Measurements from ENCODE around the gene ALDH1A2. TPM values are rescaled to one million over a fixed set of nuclear protein-coding genes. Genes with fewer than 3 reads are reported as not detected.

The ALDH1A2 gene
- total RNA-seq, 2 donors from 2014 or later: 4.3 to 37.5 TPM

DNA sequence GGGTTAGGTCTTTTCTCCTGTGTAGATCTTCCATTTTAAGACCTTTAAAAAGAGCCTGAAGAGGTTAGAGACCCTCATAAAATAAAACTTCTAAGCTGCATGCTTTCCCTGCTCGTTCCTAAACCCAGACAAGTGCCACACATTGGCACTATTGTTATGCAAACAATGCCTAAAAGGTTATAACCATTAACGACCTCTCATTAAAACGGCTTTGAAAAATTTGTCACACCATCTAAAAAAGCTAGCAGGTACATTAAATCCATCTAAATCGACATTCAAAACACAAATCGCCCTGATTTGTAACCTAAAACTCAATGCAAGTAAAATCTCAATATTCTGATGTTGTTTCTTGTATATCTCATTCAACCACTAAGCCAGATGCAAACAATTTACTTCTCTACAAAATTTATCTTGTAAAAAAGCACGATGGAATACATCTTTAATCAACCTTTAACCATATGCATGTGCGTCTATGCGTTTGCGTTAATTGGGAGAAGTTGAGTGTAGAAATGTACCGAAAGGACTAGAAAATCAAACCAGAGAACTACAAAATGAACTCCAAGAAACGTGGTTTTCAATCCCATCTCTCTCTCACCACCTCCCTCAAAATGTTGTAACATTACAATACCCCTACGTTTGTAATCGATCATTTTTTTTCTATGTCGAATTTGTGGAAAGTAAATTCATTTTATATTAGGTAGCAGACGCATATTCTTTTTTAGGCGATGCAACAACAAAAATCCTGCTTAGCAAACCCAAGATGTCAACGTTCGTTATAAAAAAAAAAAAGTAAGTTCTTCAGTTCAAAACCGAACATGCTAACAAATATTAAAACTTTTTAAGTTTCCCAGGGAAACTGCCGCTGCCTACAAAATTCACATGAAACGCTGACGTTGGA is 1.2 kb downstream of the ALDH1A2 start:
- Histone ChIP-seq H3K4me1 (ENCODE audit: control insufficient read depth in 1 of 2, low read depth in 2 of 2) (peaks cover 0 to 13% of the 10 kb centered on the region in 2 donors), H3K27me3 (replicated peaks; ENCODE audit: insufficient read depth) (peaks cover 26% of the 10 kb centered on the region), H3K4me3 (peak overlapping the region; percentile 71), H3K27ac (no peak overlapping the region), H3K9me3 (no peaks in the 10 kb centered on the region), H3K36me3 (no peaks in the 10 kb centered on the region)
- TF ChIP-seq, protein P1, sequence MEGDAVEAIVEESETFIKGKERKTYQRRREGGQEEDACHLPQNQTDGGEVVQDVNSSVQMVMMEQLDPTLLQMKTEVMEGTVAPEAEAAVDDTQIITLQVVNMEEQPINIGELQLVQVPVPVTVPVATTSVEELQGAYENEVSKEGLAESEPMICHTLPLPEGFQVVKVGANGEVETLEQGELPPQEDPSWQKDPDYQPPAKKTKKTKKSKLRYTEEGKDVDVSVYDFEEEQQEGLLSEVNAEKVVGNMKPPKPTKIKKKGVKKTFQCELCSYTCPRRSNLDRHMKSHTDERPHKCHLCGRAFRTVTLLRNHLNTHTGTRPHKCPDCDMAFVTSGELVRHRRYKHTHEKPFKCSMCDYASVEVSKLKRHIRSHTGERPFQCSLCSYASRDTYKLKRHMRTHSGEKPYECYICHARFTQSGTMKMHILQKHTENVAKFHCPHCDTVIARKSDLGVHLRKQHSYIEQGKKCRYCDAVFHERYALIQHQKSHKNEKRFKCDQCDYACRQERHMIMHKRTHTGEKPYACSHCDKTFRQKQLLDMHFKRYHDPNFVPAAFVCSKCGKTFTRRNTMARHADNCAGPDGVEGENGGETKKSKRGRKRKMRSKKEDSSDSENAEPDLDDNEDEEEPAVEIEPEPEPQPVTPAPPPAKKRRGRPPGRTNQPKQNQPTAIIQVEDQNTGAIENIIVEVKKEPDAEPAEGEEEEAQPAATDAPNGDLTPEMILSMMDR (IDR thresholded peaks at IDR 0.05): no peak
- ATAC-seq (ENCODE audit: insufficient number of reproducible peaks, low FRiP score, low read depth) (no peak), DNase-seq (ENCODE audit: low spot score) (no peak)

DNA sequence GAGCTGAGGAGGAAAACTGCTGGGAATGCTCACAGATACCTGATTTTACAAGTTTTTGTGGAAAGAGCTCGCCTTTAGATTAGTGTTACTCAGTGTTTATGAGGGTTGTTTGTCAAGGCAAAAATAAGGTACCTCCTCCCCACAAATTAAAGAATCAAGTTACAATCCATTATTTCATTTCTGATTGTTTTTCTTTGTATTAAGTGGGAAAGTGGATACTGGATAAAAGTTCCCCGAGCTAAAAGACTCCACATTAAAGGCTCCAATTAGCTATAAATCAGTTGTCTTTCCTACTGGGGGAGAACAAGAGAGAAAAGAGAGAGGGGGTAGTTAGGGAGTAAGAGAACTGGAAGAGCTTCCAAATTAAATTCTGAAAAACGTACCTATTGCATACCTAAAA is 1.9 kb downstream of the ALDH1A2 start:
- Histone ChIP-seq H3K27ac (no peak overlapping the region), H3K4me1 (ENCODE audit: control insufficient read depth in 1 of 2, low read depth in 2 of 2) (peaks cover 0 to 13% of the 10 kb centered on the region in 2 donors), H3K9me3 (no peaks in the 10 kb centered on the region), H3K4me3 (no peak overlapping the region), H3K36me3 (no peaks in the 10 kb centered on the region), H3K27me3 (replicated peaks; ENCODE audit: insufficient read depth) (peaks cover 26% of the 10 kb centered on the region)
- no peak for ATAC-seq (ENCODE audit: insufficient number of reproducible peaks, low FRiP score, low read depth)
- DNase-seq (ENCODE audit: low spot score): no peak
- TF ChIP-seq, protein P1 (IDR thresholded peaks at IDR 0.05): no peak

DNA sequence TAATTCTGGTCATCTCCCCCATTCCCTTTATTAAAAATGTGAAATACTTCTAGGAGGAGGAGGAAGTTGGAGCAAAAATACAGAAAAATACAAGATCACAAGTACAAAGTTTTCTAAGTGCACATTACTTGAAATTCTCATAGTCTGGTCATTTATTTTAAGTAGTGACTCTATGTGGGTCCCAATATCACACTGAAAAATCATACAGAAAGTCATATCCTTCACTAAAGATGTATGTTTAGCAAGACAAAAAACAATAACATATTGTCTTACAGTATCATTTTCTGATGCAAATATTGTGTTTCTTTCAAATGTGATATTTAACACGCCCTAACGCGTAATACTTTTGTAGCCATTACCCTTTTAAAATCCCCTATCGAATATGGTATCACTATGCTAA is 2.5 kb downstream of the ALDH1A2 start:
- DNase-seq (ENCODE audit: low spot score): no peak
- H3K27me3 ChIP-seq (replicated peaks; ENCODE audit: insufficient read depth): peaks cover 26% of the 10 kb centered on the region
- H3K27ac ChIP-seq: no peak overlapping the region
- no peaks in the 10 kb centered on the region for H3K9me3 ChIP-seq
- ATAC-seq (ENCODE audit: insufficient number of reproducible peaks, low FRiP score, low read depth): no peak
- no peaks in the 10 kb centered on the region for H3K36me3 ChIP-seq
- TF ChIP-seq, protein P1 (IDR thresholded peaks at IDR 0.05): no peak
- H3K4me1 ChIP-seq (ENCODE audit: control insufficient read depth in 1 of 2, low read depth in 2 of 2): peaks cover 0 to 13% of the 10 kb centered on the region in 2 donors
- H3K4me3 ChIP-seq: no peak overlapping the region

DNA sequence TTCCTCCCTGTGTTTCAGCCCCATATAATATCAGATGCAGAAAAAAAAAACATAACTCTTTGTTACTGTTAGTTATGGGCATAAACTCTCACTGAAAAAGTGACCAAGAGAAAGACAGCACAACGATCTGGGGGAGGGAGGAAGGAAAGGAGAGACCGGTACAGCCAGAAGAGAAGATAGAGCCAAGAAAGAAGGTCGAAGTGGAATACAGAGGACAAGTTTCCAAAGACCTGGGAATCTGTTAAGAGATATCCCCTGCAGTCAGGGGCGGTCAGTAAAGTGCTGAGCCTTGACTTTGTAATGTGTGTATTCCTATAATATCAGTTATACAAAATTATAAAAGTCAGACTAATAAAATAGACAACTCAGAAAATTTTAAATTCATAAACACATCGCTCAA is 3.3 kb downstream of the ALDH1A2 start:
- Histone ChIP-seq H3K4me3 (no peak overlapping the region), H3K27me3 (replicated peaks; ENCODE audit: insufficient read depth) (peaks cover 26% of the 10 kb centered on the region), H3K36me3 (no peaks in the 10 kb centered on the region), H3K4me1 (ENCODE audit: control insufficient read depth in 1 of 2, low read depth in 2 of 2) (peaks cover 0 to 13% of the 10 kb centered on the region in 2 donors), H3K27ac (no peak overlapping the region), H3K9me3 (no peaks in the 10 kb centered on the region)
- ATAC-seq (ENCODE audit: insufficient number of reproducible peaks, low FRiP score, low read depth) (no peak), DNase-seq (ENCODE audit: low spot score) (no peak)
- TF ChIP-seq, protein P1 (IDR thresholded peaks at IDR 0.05): no peak

DNA sequence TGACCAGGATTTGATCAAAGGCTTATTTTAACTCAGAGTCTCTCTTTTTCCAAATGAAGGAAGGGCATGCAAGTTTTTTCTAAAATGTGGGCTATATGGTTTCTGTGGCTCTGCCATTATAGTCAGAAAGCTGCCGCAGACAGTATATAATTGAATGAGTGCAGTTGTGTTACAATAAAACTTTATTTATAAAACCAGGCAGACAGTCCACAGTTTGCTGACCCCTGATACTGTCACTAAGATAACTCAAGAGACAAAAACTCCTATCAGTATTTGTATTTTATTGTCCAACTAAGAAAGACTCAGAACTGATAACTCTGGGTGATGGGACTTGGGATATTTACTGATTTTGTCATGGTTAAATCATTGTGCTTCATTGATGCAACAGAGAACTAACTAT is 4.9 kb downstream of the ALDH1A2 start:
- H3K9me3 ChIP-seq: no peaks in the 10 kb centered on the region
- H3K4me3 ChIP-seq: no peak overlapping the region
- no peaks in the 10 kb centered on the region for H3K36me3 ChIP-seq
- DNase-seq (ENCODE audit: low spot score) (no peak), ATAC-seq (ENCODE audit: insufficient number of reproducible peaks, low FRiP score, low read depth) (no peak)
- no peak overlapping the region for H3K27ac ChIP-seq
- peaks cover 0 to 7% of the 10 kb centered on the region in 2 donors for H3K4me1 ChIP-seq (ENCODE audit: control insufficient read depth in 1 of 2, low read depth in 2 of 2)
- H3K27me3 ChIP-seq (replicated peaks; ENCODE audit: insufficient read depth): peaks cover 23% of the 10 kb centered on the region
- TF ChIP-seq, protein P1 (IDR thresholded peaks at IDR 0.05): no peak

Data from thoracic aorta (tissue), 2 donors.